Trophoblast cell (in vitro differentiated cells and primary cell): Measurements from ENCODE around the gene CST11.

Experiments
- DNase-seq, 2 donors: peaks; one replicate each; pipeline ENCODE4 v3.0.0-alpha.2; 2016
- H2AFZ ChIP-seq: 2 replicates; pipeline ENCODE4 v1.6.1; 2013; ENCODE audit warnings: low read length, moderate library complexity, mild to moderate bottlenecking; ENCODE audit not compliant: insufficient read depth, poor library complexity
- H2AK5ac ChIP-seq: 2 replicates; pipeline ENCODE4 v1.6.1; 2013; ENCODE audit warnings: mild to moderate bottlenecking, low read length
- H2BK120ac ChIP-seq: 2 replicates; pipeline ENCODE4 v1.6.1; 2013; ENCODE audit warnings: low read length, mild to moderate bottlenecking, moderate library complexity; ENCODE audit not compliant: insufficient read depth, poor library complexity
- H2BK12ac ChIP-seq: 2 replicates; pipeline ENCODE4 v1.6.1; 2013; ENCODE audit warnings: mild to moderate bottlenecking, low read length, moderate library complexity
- H2BK5ac ChIP-seq: 2 replicates; pipeline ENCODE4 v1.6.1; 2013; ENCODE audit warnings: low read length, low read depth, moderate library complexity, mild to moderate bottlenecking; ENCODE audit not compliant: poor library complexity
- H3K14ac ChIP-seq: 2 replicates; pipeline ENCODE4 v1.6.1; 2013; ENCODE audit warnings: mild to moderate bottlenecking, low read length
- H3K18ac ChIP-seq: 2 replicates; pipeline ENCODE4 v1.6.1; 2013; ENCODE audit warnings: mild to moderate bottlenecking, low read length
- H3K23ac ChIP-seq: 2 replicates; pipeline ENCODE4 v1.6.1; 2013; ENCODE audit warnings: low read length
- H3K27ac ChIP-seq: 2 replicates; pipeline ENCODE4 v1.5.1; 2013; ENCODE audit warnings: low read depth, mild to moderate bottlenecking, inconsistent platforms, low read length, moderate library complexity
- H3K27me3 ChIP-seq: 2 replicates; pipeline ENCODE4 v1.6.1; 2013; ENCODE audit warnings: inconsistent platforms, mild to moderate bottlenecking, low read length, moderate library complexity; ENCODE audit not compliant: insufficient read depth
- H3K36me3 ChIP-seq, 2 experiments: 1 replicate in 1 of 2; 2 replicates in 1 of 2; pipeline ENCODE4 v1.6.1; 2013; ENCODE audit warnings: low read length in 2 of 2, mild to moderate bottlenecking in 2 of 2, moderate library complexity in 1 of 2; ENCODE audit not compliant: insufficient read depth in 2 of 2, control insufficient read depth in 1 of 2
- H3K4ac ChIP-seq: 2 replicates; pipeline ENCODE4 v1.6.1; 2013; ENCODE audit warnings: low read depth, mild to moderate bottlenecking, low read length, moderate library complexity
- H3K4me1 ChIP-seq, 2 experiments: 1 replicate in 1 of 2; 2 replicates in 1 of 2; pipeline ENCODE4 v1.6.1; 2013; ENCODE audit warnings: low read length in 2 of 2, mild to moderate bottlenecking in 2 of 2, moderate library complexity in 1 of 2; ENCODE audit not compliant: insufficient read depth in 2 of 2, control insufficient read depth in 1 of 2
- H3K4me2 ChIP-seq: 2 replicates; pipeline ENCODE4 v1.6.1; 2013; ENCODE audit warnings: inconsistent platforms, mild to moderate bottlenecking, low read length, moderate library complexity
- H3K4me3 ChIP-seq: 2 replicates; pipeline ENCODE4 v1.5.1; 2013; ENCODE audit warnings: mild to moderate bottlenecking, low read depth, low read length, inconsistent platforms
- H3K79me1 ChIP-seq: one replicate; pipeline ENCODE4 v1.6.1; 2013; ENCODE audit warnings: low read length
- H3K79me2 ChIP-seq: 2 replicates; pipeline ENCODE4 v1.6.1; 2013; ENCODE audit warnings: low read length, mild to moderate bottlenecking; ENCODE audit not compliant: control insufficient read depth, insufficient read depth, poor library complexity
- H3K9ac ChIP-seq: 2 replicates; pipeline ENCODE4 v1.6.1; 2013; ENCODE audit warnings: mild to moderate bottlenecking, low read length
- H3K9me3 ChIP-seq: 2 replicates; pipeline ENCODE4 v1.6.1; 2013; ENCODE audit warnings: low read depth, mild to moderate bottlenecking, control low read depth, inconsistent platforms, low read length; ENCODE audit not compliant: insufficient read depth
- H4K12ac ChIP-seq: 2 replicates; pipeline ENCODE4 v1.6.1; 2013; ENCODE audit warnings: low read depth, mild to moderate bottlenecking, low read length, moderate library complexity
- H4K8ac ChIP-seq: 2 replicates; pipeline ENCODE4 v1.6.1; 2013; ENCODE audit warnings: low read depth, mild to moderate bottlenecking, low read length, moderate library complexity
- H4K91ac ChIP-seq: one replicate; pipeline ENCODE4 v1.6.1; 2013; ENCODE audit warnings: low read depth, mild to moderate bottlenecking, low read length, moderate library complexity
- WGBS: extraction: QIAGEN DNeasy Blood & Tissue Kit; methylation state at CpG from one replicate; pipeline ENCODE4 v1.1.7; 2013; ENCODE audit warnings: missing lambda C conversion rate; ENCODE audit not compliant: insufficient read length, insufficient coverage; ENCODE audit errors: extremely low coverage; 5-methylcytosine and 5-hydroxymethylcytosine counted together

Gene CST11

DNA sequence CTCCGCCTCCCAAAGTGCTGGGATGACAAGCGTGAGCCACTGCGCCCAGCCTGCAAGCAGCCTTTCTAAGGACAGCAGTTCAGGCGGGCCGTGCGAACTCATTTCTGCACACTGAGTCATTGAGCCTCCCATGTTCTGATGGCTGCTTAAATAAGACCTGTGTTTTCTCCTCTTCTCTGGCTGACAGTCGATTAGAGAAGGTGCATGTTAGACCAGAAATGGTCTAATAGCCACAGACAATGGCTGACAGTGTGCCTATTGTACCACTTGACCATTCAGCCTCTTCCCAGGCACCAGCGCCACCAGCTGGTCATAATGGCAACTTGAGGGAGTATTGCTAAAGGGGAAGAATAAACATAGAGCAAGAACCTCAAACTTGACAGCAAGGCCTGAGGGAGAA, 6.2 kb downstream of the CST11 start:
- Histone ChIP-seq H3K4ac (no peak overlapping the region), H3K4me2 (no peak overlapping the region), H2BK120ac (no peak overlapping the region), H3K36me3 (no peaks in the 10 kb centered on the region), H3K23ac (no peak overlapping the region), H3K79me2 (no peaks in the 10 kb centered on the region), H4K12ac (no peak overlapping the region), H3K4me1 (peaks cover 4 to 6% of the 10 kb centered on the region in 2 experiments), H3K18ac (no peak overlapping the region), H2AFZ (no peak overlapping the region), H3K27ac (no peak overlapping the region), H3K27me3 (no peaks in the 10 kb centered on the region), H3K9ac (no peak overlapping the region), H3K79me1 (no peaks in the 10 kb centered on the region), H3K4me3 (no peak overlapping the region), H4K8ac (no peak overlapping the region), H4K91ac (no peak overlapping the region), H2AK5ac (no peak overlapping the region), H2BK12ac (no peak overlapping the region), H2BK5ac (no peak overlapping the region), H3K14ac (no peak overlapping the region), H3K9me3 (no peaks in the 10 kb centered on the region)
- no CpG with 5 or more reads among the region's 8 CpGs for WGBS
- DNase-seq, result peak; percentile 84 to 91

DNA sequence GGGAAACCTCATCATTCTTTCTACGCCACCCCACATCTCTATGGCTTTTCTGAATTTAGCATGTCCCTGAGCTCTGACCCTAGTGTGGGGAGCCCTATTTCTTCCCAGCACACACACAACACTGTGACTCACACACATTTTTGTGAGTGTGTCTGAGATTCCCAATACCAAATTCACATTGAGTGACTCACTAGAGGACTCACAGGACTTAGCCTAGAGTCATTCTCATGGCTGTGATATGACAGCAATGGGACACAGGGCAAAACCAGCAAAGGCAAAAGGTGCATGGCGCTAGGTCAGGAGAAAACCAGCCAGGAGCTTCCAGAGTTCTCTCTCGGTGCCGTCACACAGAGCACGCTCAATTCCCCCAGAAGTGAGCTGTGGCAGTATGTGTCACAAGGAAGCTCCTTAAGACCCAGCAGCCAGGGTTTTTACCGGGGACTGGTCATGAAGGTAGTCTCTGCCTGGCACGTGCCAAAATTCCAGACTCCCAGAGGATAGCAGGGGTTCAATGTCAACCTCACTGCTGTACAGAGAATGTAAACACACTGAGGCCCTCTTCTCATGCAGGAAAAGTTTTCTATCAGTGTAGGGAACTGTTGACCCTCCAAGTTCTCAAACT, 7.0 kb downstream of the CST11 start:
- no peak overlapping the region for H4K8ac ChIP-seq
- H3K9ac ChIP-seq, result no peak overlapping the region
- no peaks in the 10 kb centered on the region for H3K9me3 ChIP-seq
- no peak overlapping the region for H4K91ac ChIP-seq
- H3K18ac ChIP-seq, result no peak overlapping the region
- H3K14ac ChIP-seq, result no peak overlapping the region
- peak; percentile 93 to 94 for DNase-seq
- H2AK5ac ChIP-seq, result no peak overlapping the region
- no peak overlapping the region for H3K4me2 ChIP-seq
- H2BK120ac ChIP-seq, result peak overlapping the region; percentile 17
- no CpG with 5 or more reads among the region's 7 CpGs for WGBS
- no peak overlapping the region for H2AFZ ChIP-seq
- H2BK5ac ChIP-seq, result peak overlapping the region; percentile 33
- no peak overlapping the region for H3K27ac ChIP-seq
- H3K36me3 ChIP-seq, result no peaks in the 10 kb centered on the region
- peaks cover 4 to 6% of the 10 kb centered on the region in 2 experiments for H3K4me1 ChIP-seq
- no peak overlapping the region for H3K4me3 ChIP-seq
- H3K79me2 ChIP-seq, result no peaks in the 10 kb centered on the region
- no peak overlapping the region for H4K12ac ChIP-seq
- no peak overlapping the region for H3K23ac ChIP-seq
- H3K79me1 ChIP-seq, result no peaks in the 10 kb centered on the region
- H2BK12ac ChIP-seq, result peak overlapping the region; percentile 12
- H3K27me3 ChIP-seq, result no peaks in the 10 kb centered on the region
- no peak overlapping the region for H3K4ac ChIP-seq

DNA sequence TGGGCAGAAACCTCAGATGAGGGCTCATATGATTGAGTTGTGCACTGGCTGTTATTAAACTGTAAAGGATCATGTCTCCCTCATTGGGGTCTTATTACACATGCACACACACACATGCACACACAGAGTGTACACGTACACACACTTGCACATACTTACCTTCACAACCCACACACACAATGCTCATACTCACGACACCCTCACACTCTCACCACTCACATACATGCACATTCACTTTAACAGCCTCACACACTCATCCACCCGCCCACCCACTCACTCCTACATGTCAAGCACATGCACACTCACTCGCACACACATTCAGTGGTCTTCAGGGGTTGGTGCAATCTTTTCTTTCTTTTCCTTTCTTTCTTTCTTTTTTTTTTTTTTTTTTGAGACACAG, 7.8 kb downstream of the CST11 start:
- Histone ChIP-seq H3K4ac (no peak overlapping the region), H3K18ac (no peak overlapping the region), H3K4me2 (no peak overlapping the region), H3K27ac (no peak overlapping the region), H3K4me1 (peaks cover 4 to 6% of the 10 kb centered on the region in 2 experiments), H3K23ac (no peak overlapping the region), H2BK12ac (no peak overlapping the region), H2AK5ac (no peak overlapping the region), H3K79me1 (no peaks in the 10 kb centered on the region), H4K8ac (no peak overlapping the region), H3K14ac (no peak overlapping the region), H2AFZ (no peak overlapping the region), H4K91ac (no peak overlapping the region), H3K9ac (no peak overlapping the region), H3K9me3 (no peaks in the 10 kb centered on the region), H2BK5ac (no peak overlapping the region), H3K36me3 (no peaks in the 10 kb centered on the region), H3K4me3 (no peak overlapping the region), H4K12ac (no peak overlapping the region), H3K79me2 (no peaks in the 10 kb centered on the region), H2BK120ac (no peak overlapping the region), H3K27me3 (no peaks in the 10 kb centered on the region)
- no peak for DNase-seq
- WGBS, result 100% methylated on average over 1 of the region's 4 CpGs

DNA sequence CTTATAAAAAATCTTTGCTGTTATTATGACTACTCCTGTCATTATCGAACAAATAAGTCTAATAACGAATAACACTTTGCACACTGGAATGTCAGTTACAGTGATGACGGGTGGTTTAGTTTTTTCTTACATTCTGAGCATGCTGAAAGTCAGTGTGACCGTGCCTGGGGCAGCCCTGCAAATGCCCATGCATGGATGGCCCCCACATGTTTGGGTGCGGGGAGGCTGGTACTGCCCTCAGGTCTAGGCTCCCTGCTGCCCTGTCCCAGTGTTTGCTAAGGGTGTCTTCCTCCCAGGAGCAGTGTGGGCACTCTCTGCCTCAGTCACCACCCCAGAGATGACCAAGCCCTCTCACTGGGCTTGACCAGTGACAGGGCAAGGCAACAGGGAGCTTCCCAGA, 10.2 kb downstream of the CST11 start:
- Histone ChIP-seq H3K27me3 (no peaks in the 10 kb centered on the region), H2AK5ac (no peak overlapping the region), H4K12ac (no peak overlapping the region), H3K23ac (no peak overlapping the region), H2AFZ (no peak overlapping the region), H3K79me2 (no peaks in the 10 kb centered on the region), H2BK12ac (no peak overlapping the region), H3K27ac (no peak overlapping the region), H3K9ac (no peak overlapping the region), H3K18ac (no peak overlapping the region), H3K36me3 (no peaks in the 10 kb centered on the region), H3K4me2 (no peak overlapping the region), H4K8ac (no peak overlapping the region), H4K91ac (no peak overlapping the region), H3K79me1 (no peaks in the 10 kb centered on the region), H2BK5ac (no peak overlapping the region), H3K4ac (no peak overlapping the region), H3K4me3 (no peak overlapping the region), H2BK120ac (no peak overlapping the region), H3K14ac (no peak overlapping the region), H3K4me1 (peaks cover 4 to 6% of the 10 kb centered on the region in 2 experiments), H3K9me3 (peaks cover 2% of the 10 kb centered on the region)
- no CpG with 5 or more reads among the region's 5 CpGs for WGBS
- no peak for DNase-seq
